GM19035 (cell line): ENCODE results near the gene TBC1D26.
A peak's percentile ranks its signal among the peaks of the same experiment; 100 is the strongest.
"Not testable (repeated sequence)": the region's sequence is repeated elsewhere in the genome, so short reads cannot be mapped to it uniquely, and the experiment has no call there.

Source experiments
- ATAC-seq: cut with Tn5 transposase; IDR thresholded peaks from one replicate; pipeline ENCODE4 v1.9.1; 2021; ENCODE audit not compliant: unreplicated experiment

Gene TBC1D26

DNA sequence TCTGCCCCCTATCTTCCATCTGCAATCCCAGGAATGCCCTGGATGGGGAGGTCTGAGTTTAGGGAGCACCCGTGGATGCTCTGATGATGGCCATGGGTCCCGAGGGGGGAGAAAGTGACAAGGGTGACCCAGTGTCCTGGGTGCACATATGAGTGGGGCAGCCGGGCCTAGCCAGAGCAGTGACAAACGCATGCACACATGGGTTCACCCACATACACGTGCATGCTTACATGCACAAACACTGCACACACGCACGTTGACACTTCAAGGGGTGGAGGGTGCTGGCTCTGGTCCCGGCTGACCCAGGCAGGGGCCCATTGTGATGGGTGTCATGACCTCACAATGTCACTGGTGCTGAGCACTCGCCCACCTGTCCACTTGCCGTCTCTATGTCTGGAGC lies at the start of gene TBC1D26:
Gene TBC1D26, plus strand, starts transcription at position 384 of the 400 bp plus-strand sequence. CDS start 3,066 bp downstream, outside the sequence.
- not testable (repeated sequence) for ATAC-seq

DNA sequence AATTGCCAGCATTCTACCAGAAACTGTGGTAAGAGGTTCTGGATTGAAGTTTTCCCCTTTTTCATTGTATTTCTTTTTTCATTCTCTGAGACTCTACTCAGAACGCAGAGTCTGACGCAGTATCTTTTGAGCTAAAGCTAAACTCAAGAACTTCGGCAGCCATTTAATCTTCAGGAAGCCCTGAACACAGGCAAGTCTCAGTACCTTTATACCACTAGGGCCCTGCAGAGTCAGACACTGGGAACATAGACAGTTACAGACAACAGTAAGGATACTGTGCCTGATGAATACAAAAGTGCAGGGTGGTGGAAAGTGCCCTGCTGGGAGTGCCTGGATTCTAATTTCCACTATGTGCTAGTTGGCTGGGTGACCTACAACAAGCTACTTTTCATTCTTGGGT lies 48.9 kb upstream of the TBC1D26 start:
- ATAC-seq, result not testable (repeated sequence)

DNA sequence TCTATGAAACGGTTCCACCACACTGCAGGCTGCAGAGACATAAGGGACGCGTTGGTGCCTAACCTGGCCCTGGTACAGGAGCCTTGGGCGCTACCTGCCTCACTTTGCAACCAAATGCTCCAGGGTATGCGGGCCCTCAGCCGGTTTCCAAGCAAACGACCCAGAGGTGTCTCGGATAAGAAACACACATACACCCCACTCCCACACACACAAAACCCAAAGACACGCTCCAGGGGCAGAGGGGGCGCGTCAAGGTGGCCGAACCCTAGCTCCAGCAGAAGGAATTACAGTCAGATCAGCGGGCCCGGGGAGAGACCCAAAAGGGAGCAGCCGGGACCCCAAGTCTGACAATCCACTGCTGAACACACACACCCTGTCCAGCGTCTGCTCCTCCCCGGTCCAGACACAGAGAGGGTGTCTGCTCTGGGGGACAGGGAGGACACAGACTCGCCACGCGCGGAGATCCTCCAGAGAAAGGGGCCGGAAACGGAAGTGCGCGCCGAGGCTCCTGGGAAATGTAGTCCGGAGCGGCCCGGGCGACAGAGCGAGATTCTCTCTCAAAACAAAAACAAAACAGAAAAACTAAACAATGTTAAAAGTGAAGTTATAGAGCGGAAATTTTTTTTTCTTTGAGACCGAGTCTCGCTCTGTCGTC lies 48.1 kb upstream of the TBC1D26 start, which contains the start of gene TRIM16:
Gene TRIM16, minus strand, starts transcription at position 488 of the 655 bp plus-strand sequence. CDS start 32,702 bp downstream, outside the sequence.
- ATAC-seq, result peak; percentile 96

DNA sequence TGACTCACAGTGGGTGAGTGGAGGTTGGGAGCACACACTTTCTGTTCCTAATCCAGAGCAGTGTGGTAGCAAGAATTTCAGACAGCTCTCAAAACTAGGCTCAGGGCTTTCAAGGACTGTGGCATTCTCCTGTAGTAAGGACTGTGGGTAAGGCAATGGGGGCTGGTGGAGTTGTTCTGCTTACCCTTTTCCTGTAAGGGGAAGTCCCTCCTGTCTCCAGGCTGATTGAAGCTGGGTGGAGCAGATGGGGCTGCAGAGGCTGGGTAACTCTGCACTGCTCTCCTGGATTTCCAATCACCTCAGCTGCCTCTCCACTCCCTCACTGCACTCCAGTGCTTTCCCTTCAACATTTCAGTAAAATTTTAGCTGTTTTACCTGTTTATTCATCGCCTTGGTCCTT lies 44.6 kb upstream of the TBC1D26 start:
- ATAC-seq, result not testable (repeated sequence)

DNA sequence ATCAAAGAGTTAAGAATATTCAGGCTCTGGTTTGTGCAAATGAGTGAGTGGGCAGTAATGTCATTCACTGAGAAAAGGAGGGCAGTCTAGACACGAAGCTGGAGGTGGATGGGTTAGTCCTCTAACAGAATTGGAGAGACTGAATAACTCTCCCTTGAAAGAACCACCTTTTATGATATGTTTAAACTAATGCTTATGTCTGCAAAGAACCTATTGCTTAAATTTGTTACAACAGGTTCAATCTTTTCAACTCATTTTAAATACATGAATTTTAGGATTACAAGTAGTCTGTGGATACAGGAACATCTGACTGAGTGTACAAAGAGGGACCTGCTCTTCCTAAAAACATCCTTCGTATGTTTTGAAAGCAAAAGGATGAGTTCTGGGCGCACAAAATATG lies 33.1 kb upstream of the TBC1D26 start:
- peak; percentile 6 for ATAC-seq

DNA sequence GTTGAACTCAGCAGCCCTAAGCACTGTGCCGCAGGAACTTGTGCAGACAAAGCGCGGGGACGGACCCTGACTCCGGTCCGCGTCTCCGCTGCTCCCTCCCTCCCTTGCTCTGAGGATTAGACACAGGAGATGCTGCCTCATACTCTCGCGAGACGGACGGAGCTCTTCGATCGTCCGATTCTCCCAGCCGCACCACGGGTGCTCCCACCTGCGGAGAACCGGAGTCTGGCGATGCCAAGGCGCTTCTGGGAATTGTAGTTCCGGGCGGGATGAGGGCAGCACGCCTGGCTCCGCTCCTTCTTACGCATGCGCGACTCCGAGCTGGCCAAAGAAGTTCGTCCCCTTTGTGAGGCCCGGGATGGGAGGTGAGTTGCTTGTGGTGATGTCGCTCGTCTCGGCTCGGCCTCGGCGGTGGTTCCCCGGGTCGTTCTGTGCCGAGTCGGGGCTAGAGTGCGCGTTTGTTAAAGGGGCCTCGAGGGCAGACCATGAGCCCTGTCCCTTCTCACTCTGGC lies 32.6 kb upstream of the TBC1D26 start, which contains the start of gene ZNF286A:
Gene ZNF286A, plus strand, starts transcription at position 340 of the 512 bp plus-strand sequence. CDS start 578 bp downstream, outside the sequence.
- peak; percentile 93 for ATAC-seq

DNA sequence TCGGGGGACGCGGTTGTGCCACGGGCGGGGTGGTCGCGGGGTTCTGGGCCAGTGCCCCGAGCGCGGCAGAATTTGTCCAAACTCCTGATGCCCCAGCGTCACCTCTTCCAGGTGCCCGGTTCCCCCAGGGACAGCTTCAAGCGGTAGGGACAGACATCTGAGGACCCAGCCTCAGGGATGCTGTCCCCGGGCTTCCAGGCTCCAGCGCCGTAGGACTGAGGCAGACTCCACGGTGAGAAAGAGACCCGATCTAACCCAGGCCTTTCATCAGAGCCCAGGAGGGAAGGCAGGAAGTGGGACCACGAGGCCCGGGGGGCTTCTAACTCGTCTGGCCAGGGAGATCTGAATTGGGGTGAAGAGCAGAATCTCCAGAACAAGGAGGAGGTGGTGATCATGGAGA lies 32.1 kb upstream of the TBC1D26 start:
- not testable (repeated sequence) for ATAC-seq

DNA sequence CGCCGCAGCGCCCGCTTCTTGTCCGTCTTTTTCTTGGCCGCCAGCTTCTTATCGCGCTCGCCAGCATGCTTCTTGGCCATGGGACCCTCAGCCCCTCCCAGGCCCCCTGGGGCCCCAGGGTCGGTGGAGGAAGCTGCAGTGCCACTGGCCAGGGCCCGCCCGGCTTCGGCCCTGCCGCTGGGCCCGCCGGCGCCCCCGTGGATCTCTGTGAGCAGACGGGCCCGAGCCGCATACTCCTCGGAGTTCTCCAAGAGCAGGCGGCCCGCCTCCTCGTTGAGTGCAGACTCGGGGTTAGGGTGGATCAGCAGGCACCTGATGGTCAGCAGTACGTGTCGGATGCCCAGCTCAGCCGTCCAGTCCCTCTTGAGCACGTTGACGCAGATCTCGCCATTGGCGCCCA lies 27.8 kb upstream of the TBC1D26 start:
- ATAC-seq, result not testable (repeated sequence)

DNA sequence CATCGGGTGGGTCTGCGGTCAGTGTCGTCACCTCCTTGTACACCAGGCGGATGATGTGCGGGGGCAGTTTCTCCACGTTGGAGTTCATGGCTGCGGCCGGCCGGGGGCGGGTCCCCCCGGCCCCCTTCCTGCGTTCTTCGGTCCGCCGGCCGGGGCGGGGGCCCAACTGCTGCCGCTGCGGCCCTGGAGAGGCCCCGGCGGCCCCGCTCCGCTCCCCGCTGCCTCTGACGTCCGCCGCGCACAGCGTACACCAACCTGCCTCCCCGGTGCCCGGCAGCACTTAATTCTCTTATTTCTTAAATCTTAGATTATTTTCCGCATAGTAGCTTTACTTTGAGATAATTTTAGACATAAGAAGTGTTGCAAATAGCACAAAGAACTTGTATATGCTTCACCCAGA lies 27.3 kb upstream of the TBC1D26 start:
- not testable (repeated sequence) for ATAC-seq

DNA sequence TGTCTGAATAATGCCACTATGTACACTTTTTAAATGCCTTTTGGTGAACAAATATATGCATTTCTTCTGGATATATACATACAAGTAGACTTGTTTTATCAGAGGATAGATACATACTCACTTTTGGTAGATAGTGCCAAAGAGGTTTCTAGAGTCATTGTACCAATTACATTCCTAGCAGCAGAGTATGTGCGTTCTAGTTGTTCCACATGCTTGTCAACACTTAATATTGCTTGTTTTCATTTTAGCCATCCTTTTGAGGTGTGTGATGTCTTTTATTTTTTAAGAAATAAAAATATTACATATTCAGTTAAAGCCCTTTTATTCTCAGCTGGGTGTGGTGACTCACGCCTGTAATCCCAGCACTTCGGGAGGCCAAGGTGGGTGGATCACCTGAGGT lies 23.2 kb upstream of the TBC1D26 start:
- not testable (repeated sequence) for ATAC-seq

DNA sequence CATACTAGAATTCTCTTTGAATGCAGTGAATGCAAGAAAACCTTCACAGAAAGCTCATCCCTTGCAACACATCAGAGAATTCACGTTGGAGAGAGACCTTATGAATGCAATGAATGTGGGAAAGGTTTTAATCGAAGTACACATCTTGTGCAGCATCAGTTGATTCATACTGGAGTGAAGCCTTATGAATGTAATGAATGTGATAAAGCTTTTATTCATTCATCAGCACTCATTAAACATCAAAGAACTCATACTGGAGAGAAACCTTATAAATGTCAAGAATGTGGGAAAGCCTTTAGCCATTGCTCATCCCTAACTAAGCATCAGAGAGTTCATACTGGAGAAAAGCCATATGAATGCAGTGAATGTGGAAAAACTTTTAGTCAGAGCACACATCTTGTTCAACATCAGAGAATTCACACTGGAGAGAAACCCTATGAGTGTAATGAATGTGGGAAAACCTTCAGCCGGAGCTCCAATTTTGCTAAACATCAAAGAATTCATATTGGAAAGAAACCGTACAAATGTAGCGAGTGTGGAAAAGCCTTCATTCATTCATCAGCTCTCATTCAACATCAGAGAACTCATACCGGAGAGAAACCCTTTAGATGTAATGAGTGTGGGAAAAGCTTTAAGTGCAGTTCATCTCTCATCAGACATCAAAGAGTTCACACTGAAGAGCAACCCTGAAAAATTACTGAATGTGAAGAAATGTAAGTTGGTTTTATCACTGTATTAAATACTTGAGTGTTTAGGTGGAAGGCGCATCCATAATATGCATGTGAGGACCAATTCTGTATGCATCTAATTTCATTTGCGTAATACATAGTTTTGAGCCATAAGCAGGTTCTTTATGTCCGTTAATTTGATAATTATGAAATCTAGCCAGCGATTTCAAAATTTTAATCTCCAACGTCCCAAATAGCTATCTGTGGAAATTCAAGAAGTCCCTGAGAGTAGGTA lies 15.2 kb upstream of the TBC1D26 start:
- ATAC-seq, result not testable (repeated sequence)

DNA sequence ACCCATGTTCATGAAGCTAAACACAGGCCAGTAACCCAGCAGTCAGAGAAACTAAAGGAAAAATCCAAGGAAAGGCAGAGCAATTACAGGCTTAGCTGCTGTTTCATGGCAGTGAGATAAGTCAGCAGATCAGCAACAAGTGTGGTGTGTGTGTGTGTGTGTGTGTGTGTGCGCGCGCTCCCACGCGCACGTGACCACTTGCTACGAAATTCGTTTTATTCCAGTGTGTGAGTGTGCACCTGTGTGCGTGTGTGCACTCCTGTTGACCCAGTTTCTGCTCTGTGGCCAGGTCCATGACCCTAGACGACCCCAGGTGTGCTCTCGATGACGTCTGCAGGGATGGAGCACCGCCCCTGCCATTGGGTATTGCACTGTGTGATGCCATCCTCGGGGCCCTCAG lies 1.5 kb upstream of the TBC1D26 start:
- not testable (repeated sequence) for ATAC-seq

DNA sequence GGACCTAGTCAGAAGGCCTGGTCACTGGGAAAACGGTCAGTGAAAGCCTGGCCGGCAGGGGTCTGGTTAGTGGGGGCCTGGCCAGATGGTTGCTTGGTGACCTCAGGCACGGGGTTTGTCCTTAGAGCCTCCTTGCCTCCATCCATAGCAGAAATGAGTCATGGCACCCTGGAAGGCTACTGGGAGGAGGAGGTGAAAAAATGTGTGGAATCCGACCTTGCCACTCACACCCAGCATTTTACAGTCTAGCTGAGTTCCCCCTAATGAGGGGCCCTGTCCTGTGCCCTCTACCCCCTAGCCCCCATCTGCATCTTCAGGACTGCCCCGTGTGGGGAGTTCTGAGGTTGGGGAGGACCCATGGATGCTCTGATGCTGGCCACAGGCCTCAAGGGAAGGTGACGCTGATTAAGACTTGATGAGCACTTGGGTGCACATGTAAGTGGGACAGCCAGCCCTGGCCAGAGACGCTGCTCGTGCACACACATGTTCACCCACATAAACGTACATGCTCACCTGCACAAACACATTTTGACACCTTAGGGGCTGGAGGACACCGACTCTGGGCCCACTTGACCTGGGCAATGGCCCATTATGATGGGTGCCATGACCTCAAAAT lies 1.2 kb downstream of the TBC1D26 start:
- not testable (repeated sequence) for ATAC-seq

DNA sequence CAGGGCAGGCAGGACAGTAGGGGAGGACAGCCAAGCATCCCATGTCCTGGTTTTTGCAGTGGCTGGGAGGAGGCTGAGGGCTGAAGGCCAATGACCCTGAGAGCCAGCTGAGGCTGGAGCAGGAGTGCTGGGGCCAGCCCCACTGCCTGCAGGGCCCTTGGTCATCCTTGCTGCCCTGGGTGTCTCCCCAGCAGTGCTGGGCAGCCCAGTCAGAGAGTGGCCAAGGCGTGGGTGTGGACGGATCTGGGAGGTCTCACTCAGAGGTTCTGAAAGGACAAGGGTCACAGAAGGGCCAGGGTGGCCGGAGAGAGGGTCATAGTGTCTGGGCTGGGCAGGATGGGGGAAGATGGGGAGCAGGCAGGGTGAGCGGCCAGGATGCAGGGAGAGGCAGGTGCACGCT lies 4.5 kb downstream of the TBC1D26 start:
- not testable (repeated sequence) for ATAC-seq

DNA sequence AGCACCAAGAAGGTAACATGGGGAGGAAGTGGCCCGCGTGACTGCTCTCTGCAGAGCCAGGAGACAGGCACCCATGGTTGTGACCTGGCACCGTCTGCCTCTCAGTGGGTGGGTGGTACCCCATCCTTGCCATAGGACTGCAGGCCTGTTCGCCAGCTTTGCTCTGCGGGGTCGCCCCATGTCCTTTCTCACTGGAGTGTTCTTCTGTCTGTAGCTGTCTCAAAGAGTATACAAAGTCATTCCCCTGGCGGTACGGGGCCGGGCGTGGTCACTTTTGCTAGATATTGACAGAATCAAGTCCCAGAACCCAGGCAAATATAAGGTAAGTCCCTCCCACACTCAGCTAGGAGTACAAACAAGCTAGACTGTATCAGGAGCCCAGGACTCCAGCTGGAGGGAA lies 6.0 kb downstream of the TBC1D26 start:
- no peak for ATAC-seq

DNA sequence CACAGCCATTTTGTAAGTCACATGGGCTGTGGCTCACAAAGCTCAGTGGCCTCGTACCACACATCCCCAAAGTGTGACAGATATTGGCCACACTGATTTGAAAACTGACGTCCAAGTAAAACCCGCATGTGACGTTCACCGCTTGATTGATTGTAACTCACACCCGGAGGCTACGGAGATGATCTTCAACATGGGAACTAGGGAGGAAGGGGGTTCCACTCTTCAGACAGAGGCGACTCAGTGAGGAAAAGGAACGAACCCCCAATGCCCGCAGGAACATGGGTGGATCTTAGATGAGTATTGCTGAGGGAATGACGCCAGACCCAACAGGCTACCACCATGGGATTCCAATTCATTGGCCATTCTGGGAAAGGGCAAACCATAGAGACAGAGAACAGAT lies 7.2 kb downstream of the TBC1D26 start:
- ATAC-seq, result not testable (repeated sequence)

DNA sequence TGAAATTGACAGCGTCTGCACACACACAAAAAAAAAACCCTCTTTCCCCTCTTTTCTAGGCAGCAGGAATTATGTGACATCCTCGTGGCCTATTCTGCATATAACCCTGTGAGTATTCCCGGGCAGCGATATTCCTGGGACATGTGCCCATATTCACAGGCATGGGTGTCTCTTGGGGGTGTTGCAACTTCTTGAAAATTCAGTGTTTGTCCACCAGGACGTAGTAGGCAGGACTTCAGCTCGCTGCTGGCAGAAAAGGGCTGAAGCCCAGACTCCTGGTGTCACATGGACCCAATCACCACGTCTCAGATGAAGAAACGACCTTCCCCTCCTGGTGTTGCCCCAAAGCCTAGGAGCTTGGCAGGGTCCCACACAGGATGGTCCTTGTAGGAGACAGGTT lies 8.0 kb downstream of the TBC1D26 start:
- not testable (repeated sequence) for ATAC-seq

DNA sequence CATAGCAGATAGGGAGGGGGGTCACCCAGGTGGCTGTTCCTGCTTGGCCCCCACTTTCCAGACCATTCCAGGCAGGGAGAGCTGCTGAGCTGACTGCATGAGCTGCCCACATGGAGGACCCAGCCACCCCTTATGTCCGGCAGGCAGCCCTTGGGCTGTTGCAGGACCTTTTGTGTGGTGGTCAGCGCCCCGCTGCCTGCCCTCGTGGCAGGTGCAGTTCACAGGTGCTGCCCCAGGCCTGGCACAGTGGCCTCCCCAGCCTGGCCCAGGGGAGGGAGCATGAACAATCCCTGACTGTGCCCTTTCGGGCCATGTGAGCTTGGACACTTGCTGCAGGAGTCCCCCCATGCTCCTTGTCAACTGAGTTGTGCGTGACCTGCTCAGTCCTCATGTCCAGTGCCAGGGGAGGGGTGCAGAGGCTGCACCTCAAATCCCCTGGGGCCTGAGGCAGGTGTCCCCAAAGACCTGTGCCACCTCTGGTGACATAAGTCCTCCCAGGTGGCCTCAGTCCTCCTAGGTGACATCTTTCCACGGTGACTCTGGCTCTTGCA lies 8.6 kb downstream of the TBC1D26 start:
- no peak for ATAC-seq

DNA sequence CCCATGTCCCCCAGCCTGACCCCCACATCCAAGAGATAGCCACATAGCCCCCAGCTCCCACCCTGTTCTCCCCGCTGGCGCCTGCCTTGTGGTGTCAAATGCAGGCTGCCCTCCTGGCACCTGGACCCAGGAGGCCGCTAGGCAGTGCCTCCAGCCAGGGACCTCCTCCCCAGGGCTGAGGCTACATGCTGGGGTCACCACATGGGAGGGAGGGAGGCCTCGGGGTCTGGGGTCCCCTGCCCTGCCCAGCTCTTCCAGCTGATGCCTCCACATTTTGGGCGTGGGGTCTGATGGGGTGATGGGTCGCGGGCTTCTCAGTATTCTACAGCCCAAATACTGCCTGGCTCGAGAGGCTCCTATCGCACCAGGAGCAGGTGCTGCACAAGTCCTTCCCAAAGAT lies 9.5 kb downstream of the TBC1D26 start:
- no peak for ATAC-seq

DNA sequence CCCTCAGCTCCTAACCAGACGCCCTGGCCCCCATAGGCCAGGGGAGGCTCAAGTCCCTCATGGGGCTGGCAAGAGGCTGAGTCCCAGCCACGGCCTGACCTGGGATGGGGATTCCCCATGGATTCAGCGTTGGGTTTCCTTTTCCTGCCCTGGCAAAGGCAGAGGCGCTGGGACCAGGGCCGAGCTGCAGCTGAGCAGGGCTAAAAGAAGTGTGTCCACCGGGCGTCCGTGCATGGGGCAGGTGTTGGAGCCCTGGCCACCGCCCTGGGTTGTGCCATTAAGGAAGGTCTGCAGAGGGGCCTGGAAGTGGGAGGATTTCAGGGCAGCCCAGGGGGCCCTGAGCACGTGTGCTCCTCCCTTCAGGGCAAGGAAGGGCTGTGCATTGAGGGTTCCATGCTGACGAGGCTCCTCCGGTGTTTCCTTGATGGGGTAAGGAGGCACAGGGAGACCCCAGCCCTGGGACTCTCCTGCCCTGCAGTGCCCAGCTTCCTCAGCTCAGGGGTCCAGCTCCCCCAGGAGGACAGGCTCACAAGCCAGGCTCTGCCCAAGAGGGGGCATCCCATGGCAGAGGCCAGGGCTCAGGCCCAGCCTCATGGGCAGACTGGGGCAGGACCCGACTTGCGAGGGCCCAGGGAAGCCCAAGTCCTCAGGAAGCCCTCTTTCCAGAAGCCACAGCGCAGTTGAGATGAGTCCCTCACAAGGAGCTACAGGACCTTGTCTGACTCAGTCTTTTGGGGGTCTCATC lies 10.1 kb downstream of the TBC1D26 start:
- ATAC-seq, result no peak
